A172 (cell line): Measurements from ENCODE around the gene CWC27. TPM values are rescaled to one million over a fixed set of nuclear protein-coding genes. Genes with fewer than 3 reads are reported as not detected.

Source experiments
- total RNA-seq: library from RNA; depleted of rRNA; stranded (reverse); fragments of >200 nt; shearing (Covaris generic); gene quantifications from 2 replicates; pipeline ENCODE4 v1.2.3, GENCODE V29; 2014; rRNA removed

Gene CWC27
- total RNA-seq, 1 experiment from 2014 or later = 33.4 TPM

Other genes with a start within 250 kb of the CWC27 start
- gene SHISAL2B, start 78.4 kb upstream of the CWC27 start, total RNA-seq = not detected in 2 replicates
- gene SREK1IP1, start 239 bp upstream of the CWC27 start, total RNA-seq = 6.9 and 7.9 TPM in 2 replicates